GM10847 (cell line): ENCODE results near the gene ZNF668.

Source experiments
- POLR2A ChIP-seq: IDR thresholded peaks from 2 replicates; pipeline ENCODE4 v1.6.1; 2011; ENCODE audit not compliant: insufficient read length; ENCODE audit errors: extremely low read depth

The ZNF668 gene

GRCh38 chr16:31078597-31079341 is 4.7 kb upstream of the ZNF668 start:
- no peak for TF ChIP-seq POLR2A

- no peak for TF ChIP-seq POLR2A
These were observed 3.8 kb upstream of the ZNF668 start for GRCh38 chr16:31077592-31078396.

GRCh38 chr16:31077024-31077423 is 3.0 kb upstream of the ZNF668 start:
- TF ChIP-seq POLR2A = no peak

- TF ChIP-seq POLR2A = no peak
These were observed 2.3 kb upstream of the ZNF668 start for GRCh38 chr16:31076319-31076718.

GRCh38 chr16:31074814-31075183 is 759 bp upstream of the ZNF668 start:
- no peak for TF ChIP-seq POLR2A

- TF ChIP-seq POLR2A = no peak
These were observed 684 bp downstream of the ZNF668 start for GRCh38 chr16:31073142-31073969.

- no peak for TF ChIP-seq POLR2A
These were observed 1.4 kb downstream of the ZNF668 start for GRCh38 chr16:31072540-31073141.

GRCh38 chr16:31071861-31072260 is 2.2 kb downstream of the ZNF668 start:
- no peak for TF ChIP-seq POLR2A

- TF ChIP-seq POLR2A = no peak
These were observed 6.7 kb downstream of the ZNF668 start for GRCh38 chr16:31067342-31067741.

GRCh38 chr16:31064882-31065461 is 9.1 kb downstream of the ZNF668 start:
- no peak for TF ChIP-seq POLR2A

GRCh38 chr16:31063843-31064611 is 10.0 kb downstream of the ZNF668 start:
- no peak for TF ChIP-seq POLR2A

- no peak for TF ChIP-seq POLR2A
These were observed 10.6 kb downstream of the ZNF668 start for GRCh38 chr16:31063495-31063842.

- no peak for TF ChIP-seq POLR2A
These were observed 12.1 kb downstream of the ZNF668 start for GRCh38 chr16:31061813-31062440.
